SW480 (cell line): Measurements from ENCODE around the gene JOSD1.
"Not testable (repeated sequence)": the region's sequence is repeated elsewhere in the genome, so short reads cannot be mapped to it uniquely, and the experiment has no call there.

Source experiments
- DNase-seq: peaks from one replicate; pipeline ENCODE4 v3.0.0-alpha.2; 2016; ENCODE audit warnings: low spot score

The JOSD1 gene

GRCh38 chr22:38684895-38685294 is 15.8 kb downstream of the JOSD1 start:
- no peak for DNase-seq

GRCh38 chr22:38681582-38682335 is 19.0 kb downstream of the JOSD1 start, which contains the start of gene TOMM22:
Gene TOMM22 (plus strand): TSS chr22:38681957. CDS start chr22:38681979, 22 bp downstream.
- DNase-seq = peak; percentile 88

GRCh38 chr22:38675833-38676232 is 24.9 kb downstream of the JOSD1 start:
- DNase-seq = no peak

GRCh38 chr22:38674888-38675287 is 25.9 kb downstream of the JOSD1 start:
- no peak for DNase-seq

- peak; percentile 33 for DNase-seq
These were observed 43.5 kb downstream of the JOSD1 start for GRCh38 chr22:38657045-38657909.

DNA sequence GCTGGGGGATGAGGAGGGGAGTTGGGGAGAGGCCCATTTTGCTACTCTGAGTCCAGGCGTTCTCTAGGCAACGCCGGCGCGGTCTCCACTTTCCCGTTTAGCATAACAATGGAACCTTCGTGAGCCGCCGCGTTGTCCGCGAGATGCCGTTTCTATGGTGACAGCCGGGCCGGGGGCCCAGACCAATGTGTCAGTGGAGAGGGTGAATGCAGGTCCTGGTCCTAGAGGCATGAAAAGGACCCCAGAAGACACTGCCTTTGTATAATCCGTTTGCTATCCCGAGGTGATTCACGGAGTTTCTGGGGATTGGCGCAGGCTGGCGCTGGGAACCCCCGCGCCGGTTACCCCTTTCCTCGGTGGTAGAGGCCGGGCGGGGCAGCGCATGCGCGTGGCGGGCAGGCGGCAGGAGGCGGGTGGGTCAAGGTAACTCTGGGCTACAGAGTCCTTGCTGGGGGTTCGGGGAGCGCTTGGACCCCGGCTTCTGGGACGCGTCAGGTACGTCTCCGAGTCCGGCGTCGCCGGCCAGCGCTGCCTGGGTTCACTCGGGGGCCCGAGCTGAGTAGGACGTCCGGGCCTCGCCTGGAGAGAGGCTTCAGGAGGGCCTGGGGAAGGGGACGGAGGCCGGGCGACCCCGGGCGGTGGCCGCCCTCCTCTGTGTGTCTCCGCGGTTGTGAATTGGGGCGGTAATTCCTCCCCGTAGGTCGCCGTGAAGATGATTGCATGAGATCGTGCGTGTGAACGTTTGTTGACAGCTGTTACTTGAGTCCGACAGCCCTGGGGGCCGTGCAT is 44.3 kb downstream of the JOSD1 start, which contains the start of the genes CBY1 and FAM227A:
Gene CBY1, plus strand, starts transcription at position 383 of the 789 bp plus-strand sequence. CDS start 11,417 bp downstream, outside the sequence.
Gene FAM227A, minus strand, starts transcription at position 137 of the 789 bp plus-strand sequence. CDS start 6,224 bp downstream, outside the sequence.
- peak; percentile 90 for DNase-seq

DNA sequence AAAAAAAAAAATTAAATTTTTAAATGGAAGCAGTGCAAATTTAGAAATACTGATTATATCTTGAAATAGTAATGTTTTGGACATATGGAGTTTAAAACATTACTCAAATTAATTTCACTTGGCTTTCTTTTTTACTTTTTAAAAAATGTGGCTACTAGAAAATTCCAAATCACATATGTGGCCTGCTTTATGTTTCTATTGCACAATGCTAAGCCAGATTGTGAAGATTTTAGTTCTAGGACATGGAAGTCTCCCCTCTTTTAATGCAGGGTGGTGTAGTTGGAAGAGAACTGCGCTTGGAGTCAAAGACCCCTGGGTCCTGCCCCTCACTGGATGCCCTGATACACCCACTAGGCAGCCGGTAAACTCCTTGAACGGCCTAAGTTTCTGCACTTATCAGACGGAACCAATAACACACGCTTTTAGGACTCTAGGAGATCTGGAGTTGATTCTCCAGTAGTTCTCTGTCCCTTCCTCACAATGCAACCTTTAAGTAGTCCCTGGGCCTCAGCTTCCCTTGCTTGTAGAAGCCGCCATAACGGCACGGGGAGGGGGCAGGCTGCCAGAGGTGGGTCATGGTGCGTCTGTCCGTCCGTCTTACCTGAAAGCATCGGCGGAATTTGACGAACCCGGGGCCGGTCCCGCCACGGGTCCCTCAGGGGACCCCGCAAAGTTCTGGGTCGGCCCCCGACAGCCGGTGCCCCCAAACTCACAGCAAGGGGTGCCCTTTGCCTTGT is 45.1 kb downstream of the JOSD1 start:
- peak; percentile 11 for DNase-seq

DNA sequence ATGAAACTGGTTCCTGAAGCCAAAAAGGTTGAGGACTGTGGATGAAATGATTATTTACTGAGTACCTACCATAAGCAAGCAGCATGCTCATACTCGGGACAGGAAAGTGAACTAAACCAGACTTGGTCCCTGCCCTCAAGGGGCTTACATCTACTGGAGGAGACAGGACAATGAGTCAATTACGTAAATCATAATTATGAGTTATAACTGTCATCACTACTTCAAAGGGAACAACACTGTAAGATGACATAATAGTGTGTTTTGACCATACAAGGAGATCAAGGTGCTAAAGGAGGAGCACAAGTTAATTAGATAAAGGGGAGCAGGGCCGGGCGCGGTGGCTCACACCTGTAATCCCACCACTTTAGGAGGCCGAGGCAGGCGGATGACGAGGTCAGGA is 47.0 kb downstream of the JOSD1 start:
- no peak for DNase-seq

GRCh38 chr22:38652859-38653258 is 47.9 kb downstream of the JOSD1 start:
- DNase-seq = peak; percentile 18

DNA sequence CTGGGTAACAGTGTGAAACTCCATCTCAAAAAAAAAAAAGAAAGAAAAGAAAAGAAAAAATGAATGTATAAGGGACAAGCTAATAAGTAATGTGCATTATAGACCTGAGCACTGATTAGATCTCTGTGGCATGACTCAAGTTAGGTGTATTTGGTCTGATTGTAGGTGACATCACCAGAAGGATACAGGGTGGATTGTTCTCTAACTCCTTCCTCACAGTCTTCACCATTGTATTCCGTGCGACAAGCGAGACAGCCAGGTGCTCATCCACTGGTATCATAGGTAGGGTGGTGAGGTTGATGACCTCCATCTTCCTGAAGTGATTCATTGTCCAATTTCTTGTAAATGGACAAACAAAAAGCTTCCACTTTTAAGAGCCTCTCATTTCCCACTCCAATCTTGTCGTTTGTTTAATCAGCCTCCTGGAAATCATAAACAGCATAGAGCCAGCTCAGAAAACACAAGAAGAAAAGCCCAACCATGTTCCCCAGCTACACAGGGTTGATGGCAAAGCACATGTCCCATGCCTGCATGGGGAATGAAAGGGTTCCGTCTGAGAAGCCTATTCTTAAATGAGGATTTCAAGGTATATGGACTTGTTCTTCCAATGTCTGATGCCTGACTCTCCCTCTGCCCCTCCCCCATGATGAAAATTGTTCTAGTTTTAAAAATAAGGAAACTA is 50.8 kb downstream of the JOSD1 start:
- peak; percentile 14 for DNase-seq

- DNase-seq = no peak
These were observed 55.3 kb downstream of the JOSD1 start for GRCh38 chr22:38645430-38645829.

DNA sequence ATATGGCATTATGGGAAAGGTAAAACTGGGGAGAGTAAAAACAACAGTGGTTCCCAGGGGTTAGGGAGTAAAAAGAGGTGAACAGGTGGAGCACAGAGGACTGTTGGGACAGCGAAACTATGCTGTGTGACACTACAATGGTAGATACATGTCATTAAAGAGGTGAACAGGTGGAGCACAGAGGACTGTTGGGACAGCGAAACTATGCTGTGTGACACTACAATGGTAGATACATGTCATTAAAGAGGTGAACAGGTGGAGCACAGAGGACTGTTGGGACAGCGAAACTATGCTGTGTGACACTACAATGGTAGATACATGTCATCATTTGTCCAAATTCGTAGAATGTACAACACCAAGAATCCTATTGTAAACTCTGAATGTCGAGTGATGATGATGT is 56.5 kb downstream of the JOSD1 start:
- not testable (repeated sequence) for DNase-seq

DNA sequence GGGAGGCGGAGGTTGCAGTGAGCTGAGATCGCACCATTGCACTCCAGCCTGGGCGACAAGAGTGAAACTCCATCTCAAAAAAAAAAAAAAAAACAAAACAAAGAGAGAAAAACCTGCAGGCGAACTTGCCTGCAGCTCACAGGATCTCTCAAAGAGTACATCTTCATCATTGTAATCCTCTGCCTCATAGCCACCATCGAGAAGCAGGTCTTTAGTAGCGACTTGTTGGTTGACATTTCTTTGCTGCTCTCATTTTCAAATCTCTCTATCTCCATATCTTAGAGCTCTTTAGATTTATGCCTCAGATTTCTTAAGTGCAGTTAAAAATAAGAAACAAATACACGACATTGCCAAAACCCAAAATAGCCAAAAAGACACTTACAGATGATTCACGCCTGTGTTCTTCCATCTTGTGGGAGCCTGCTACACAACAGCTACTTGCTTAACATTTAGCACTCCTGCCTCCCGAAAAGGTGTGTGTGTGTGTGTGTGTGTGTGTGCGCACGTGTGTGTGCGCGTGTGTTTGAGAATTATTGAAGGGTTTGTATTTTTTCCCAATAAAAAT is 59.2 kb downstream of the JOSD1 start:
- DNase-seq = no peak

DNA sequence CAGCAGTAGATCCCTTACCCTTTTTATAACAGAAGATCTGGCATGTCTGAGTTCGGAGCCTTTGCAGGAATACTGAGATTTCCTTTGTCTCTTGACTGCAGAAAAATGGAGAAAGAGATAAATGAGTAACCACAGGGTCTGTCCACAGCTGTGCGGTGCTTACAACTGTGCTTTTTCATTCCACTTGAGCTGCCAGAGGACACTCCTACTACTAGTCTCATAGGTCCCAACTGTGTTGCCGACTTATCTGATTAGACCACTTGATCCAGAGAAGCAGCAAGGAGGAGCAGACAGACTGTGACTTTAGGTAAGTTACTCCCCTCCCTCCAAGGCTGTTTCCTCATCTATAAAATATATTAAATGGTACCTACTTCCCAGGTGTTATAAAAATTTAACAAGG is 62.0 kb downstream of the JOSD1 start:
- no peak for DNase-seq

- no peak for DNase-seq
These were observed 62.5 kb downstream of the JOSD1 start for GRCh38 chr22:38638216-38638615.
